Measurements from ENCODE around the gene NOTUM. TPM values are rescaled to one million over a fixed set of nuclear protein-coding genes. Genes with fewer than 3 reads are reported as not detected.

Gene NOTUM
- total RNA-seq, 1 experiment from 2014 or later: not detected

- Histone ChIP-seq H3K9me3 (ENCODE audit: low read length) (no peaks in the 10 kb centered on the region), H3K36me3 (ENCODE audit: low read depth, low read length) (no peaks in the 10 kb centered on the region), H3K9me2 (replicated peaks; ENCODE audit: low read length) (no peaks in the 10 kb centered on the region), H3K9ac (ENCODE audit: low read length) (no peak overlapping the region), H3K4me3 (ENCODE audit: low read length) (no peak overlapping the region), H3K27me3 (ENCODE audit: low read length) (no peaks in the 10 kb centered on the region), H3K79me2 (ENCODE audit: low read length) (peaks cover 11% of the 10 kb centered on the region), H3K4me1 (ENCODE audit: insufficient read depth, low read length) (peaks cover 8% of the 10 kb centered on the region), H3K27ac (ENCODE audit: low read length) (no peak overlapping the region), H3F3A (ENCODE audit: low read length, unreplicated experiment) (no peaks in the 10 kb centered on the region), H4K20me1 (ENCODE audit: low read length) (no peaks in the 10 kb centered on the region), H3K4me2 (ENCODE audit: low read length) (no peak overlapping the region), H2AFZ (ENCODE audit: low read length) (no peak overlapping the region)
- ChIA-PET POLR2A (ENCODE audit: unreplicated experiment) (no interaction called here), CTCF (no interaction called here)
- intact Hi-C loops (cut with micrococcal nuclease): no loop called here
- DNase-seq: no peak
- BruUV-seq (replicated peaks): no TSS peak
- TF ChIP-seq EZH2 (IDR thresholded peaks at IDR 0.05; ENCODE audit: low read length, unreplicated experiment) (no peak), CTCF (conservative IDR thresholded peaks at IDR 0.05; ENCODE audit: low read depth, low read length) (no peak), EZH2phosphoT487 (IDR thresholded peaks at IDR 0.05; ENCODE audit: borderline replicate concordance, low read length) (no peak)
- ATAC-seq: no peak
Observed at GRCh38 chr17:81940538-81941483, 20.2 kb downstream of the NOTUM start.

GRCh38 chr17:81939881-81940385, 21.1 kb downstream of the NOTUM start:
- Histone ChIP-seq H3K9me3 (ENCODE audit: low read length) (no peaks in the 10 kb centered on the region), H3K36me3 (ENCODE audit: low read depth, low read length) (no peaks in the 10 kb centered on the region), H3K27me3 (ENCODE audit: low read length) (no peaks in the 10 kb centered on the region), H4K20me1 (ENCODE audit: low read length) (no peaks in the 10 kb centered on the region), H3K4me3 (ENCODE audit: low read length) (no peak overlapping the region), H3F3A (ENCODE audit: low read length, unreplicated experiment) (no peaks in the 10 kb centered on the region), H3K4me1 (ENCODE audit: insufficient read depth, low read length) (peaks cover 10% of the 10 kb centered on the region), H3K9me2 (replicated peaks; ENCODE audit: low read length) (no peaks in the 10 kb centered on the region), H3K4me2 (ENCODE audit: low read length) (no peak overlapping the region), H3K9ac (ENCODE audit: low read length) (no peak overlapping the region), H3K79me2 (ENCODE audit: low read length) (peaks cover 19% of the 10 kb centered on the region), H3K27ac (ENCODE audit: low read length) (no peak overlapping the region), H2AFZ (ENCODE audit: low read length) (no peak overlapping the region)
- DNase-seq (no peak), ATAC-seq (no peak)
- TF ChIP-seq EZH2 (IDR thresholded peaks at IDR 0.05; ENCODE audit: low read length, unreplicated experiment) (no peak), EZH2phosphoT487 (IDR thresholded peaks at IDR 0.05; ENCODE audit: borderline replicate concordance, low read length) (no peak), CTCF (conservative IDR thresholded peaks at IDR 0.05; ENCODE audit: low read depth, low read length) (no peak)
- no TSS peak for BruUV-seq (replicated peaks)
- ChIA-PET CTCF (no interaction called here), POLR2A (ENCODE audit: unreplicated experiment) (no interaction called here)
- intact Hi-C loops (cut with micrococcal nuclease): no loop called here

GRCh38 chr17:81939218-81939617, 21.8 kb downstream of the NOTUM start:
- no peak overlapping the region for H3K4me3 ChIP-seq (ENCODE audit: low read length)
- no peaks in the 10 kb centered on the region for H3F3A ChIP-seq (ENCODE audit: low read length, unreplicated experiment)
- H3K9ac ChIP-seq (ENCODE audit: low read length): no peak overlapping the region
- H3K79me2 ChIP-seq (ENCODE audit: low read length): peaks cover 19% of the 10 kb centered on the region
- H4K20me1 ChIP-seq (ENCODE audit: low read length): no peaks in the 10 kb centered on the region
- ATAC-seq (no peak), DNase-seq (no peak)
- no peak overlapping the region for H2AFZ ChIP-seq (ENCODE audit: low read length)
- H3K27ac ChIP-seq (ENCODE audit: low read length): no peak overlapping the region
- intact Hi-C loops (cut with micrococcal nuclease): no loop called here
- H3K4me2 ChIP-seq (ENCODE audit: low read length): no peak overlapping the region
- no peaks in the 10 kb centered on the region for H3K27me3 ChIP-seq (ENCODE audit: low read length)
- POLR2A ChIA-PET (ENCODE audit: unreplicated experiment): no interaction called here
- H3K4me1 ChIP-seq (ENCODE audit: insufficient read depth, low read length): peaks cover 10% of the 10 kb centered on the region
- no peaks in the 10 kb centered on the region for H3K9me2 ChIP-seq (replicated peaks; ENCODE audit: low read length)
- CTCF ChIA-PET: no interaction called here
- no peaks in the 10 kb centered on the region for H3K9me3 ChIP-seq (ENCODE audit: low read length)
- no TSS peak for BruUV-seq (replicated peaks)
- TF ChIP-seq EZH2phosphoT487 (IDR thresholded peaks at IDR 0.05; ENCODE audit: borderline replicate concordance, low read length) (no peak), CTCF (conservative IDR thresholded peaks at IDR 0.05; ENCODE audit: low read depth, low read length) (no peak), EZH2 (IDR thresholded peaks at IDR 0.05; ENCODE audit: low read length, unreplicated experiment) (no peak)
- no peaks in the 10 kb centered on the region for H3K36me3 ChIP-seq (ENCODE audit: low read depth, low read length)
